GM12801 (cell line): Measurements from ENCODE around the gene GSDMA.

Source experiments
- TF ChIP-seq, protein P1 (sequence below): IDR thresholded peaks from one replicate; pipeline ENCODE4 v1.5.1; 2011; ENCODE audit warnings: control low read depth; ENCODE audit not compliant: insufficient read length; ENCODE audit errors: extremely low read depth

Gene GSDMA

GRCh38 chr17:39979016-39979670 lies 16.3 kb downstream of the GSDMA start:
- TF ChIP-seq, protein P1, sequence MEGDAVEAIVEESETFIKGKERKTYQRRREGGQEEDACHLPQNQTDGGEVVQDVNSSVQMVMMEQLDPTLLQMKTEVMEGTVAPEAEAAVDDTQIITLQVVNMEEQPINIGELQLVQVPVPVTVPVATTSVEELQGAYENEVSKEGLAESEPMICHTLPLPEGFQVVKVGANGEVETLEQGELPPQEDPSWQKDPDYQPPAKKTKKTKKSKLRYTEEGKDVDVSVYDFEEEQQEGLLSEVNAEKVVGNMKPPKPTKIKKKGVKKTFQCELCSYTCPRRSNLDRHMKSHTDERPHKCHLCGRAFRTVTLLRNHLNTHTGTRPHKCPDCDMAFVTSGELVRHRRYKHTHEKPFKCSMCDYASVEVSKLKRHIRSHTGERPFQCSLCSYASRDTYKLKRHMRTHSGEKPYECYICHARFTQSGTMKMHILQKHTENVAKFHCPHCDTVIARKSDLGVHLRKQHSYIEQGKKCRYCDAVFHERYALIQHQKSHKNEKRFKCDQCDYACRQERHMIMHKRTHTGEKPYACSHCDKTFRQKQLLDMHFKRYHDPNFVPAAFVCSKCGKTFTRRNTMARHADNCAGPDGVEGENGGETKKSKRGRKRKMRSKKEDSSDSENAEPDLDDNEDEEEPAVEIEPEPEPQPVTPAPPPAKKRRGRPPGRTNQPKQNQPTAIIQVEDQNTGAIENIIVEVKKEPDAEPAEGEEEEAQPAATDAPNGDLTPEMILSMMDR: no peak

- TF ChIP-seq, protein P1: no peak
Observed at GRCh38 chr17:39979893-39980350, 17.1 kb downstream of the GSDMA start.

DNA sequence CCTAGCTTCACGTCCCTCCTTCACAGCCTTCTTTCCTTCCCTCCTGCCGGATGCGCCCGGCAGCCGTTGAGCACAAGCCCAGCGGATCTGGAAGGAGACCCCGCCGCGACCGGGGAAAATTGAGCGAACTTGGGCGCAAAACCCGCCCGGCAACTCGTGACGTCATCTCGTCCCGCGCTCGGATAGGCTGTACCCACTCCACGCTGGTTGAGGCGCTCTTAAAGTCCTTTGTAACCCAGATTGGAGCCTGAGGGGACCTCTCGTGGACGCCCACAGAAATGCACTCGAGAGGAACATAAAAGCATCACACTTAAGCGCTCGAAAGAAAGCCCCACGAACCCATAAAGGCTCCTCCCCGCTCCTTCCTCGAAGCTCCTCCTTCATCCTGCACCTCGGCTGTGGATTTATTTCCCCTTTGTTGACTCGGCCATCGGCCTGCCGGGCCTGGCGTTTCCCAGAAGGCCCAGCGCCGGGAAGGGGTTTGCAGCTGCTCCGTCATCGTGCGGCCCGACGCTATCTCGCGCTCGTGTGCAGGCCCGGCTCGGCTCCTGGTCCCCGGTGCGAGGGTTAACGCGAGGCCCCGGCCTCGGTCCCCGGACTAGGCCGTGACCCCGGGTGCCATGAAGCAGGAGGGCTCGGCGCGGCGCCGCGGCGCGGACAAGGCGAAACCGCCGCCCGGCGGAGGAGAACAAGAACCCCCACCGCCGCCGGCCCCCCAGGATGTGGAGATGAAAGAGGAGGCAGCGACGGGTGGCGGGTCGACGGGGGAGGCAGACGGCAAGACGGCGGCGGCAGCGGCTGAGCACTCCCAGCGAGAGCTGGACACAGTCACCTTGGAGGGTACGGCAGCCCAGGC lies 17.8 kb downstream of the GSDMA start, which contains the start of gene PSMD3:
Gene PSMD3, plus strand, starts transcription at position 457 of the 856 bp plus-strand sequence. Its CDS starts 164 bp downstream, at position 621.
- TF ChIP-seq, protein P1: no peak

DNA sequence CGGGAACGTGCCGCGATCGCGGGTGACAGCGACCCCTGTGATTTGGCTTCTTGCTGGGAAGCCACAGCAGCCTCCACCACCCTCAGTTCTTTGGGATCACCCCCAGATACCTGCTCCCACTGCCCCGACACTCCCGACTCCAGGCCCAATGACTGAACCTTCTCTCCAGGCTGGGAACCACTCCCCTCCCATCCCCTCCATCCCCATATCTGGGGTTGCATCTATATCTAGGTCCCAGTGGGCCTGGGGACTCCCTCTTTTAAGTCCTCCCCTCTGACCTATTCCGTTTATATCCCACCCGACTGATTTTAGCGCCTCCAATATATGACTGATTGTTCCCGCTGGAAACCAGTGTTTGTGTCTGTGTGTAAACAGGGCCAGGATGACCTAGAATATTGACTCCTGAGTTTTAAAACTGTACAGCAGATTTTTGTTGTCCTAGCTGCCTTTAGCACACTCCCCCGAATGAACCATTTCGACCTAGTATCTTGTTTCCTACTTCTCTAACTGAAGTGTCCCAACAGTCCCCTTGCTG lies 18.5 kb downstream of the GSDMA start:
- TF ChIP-seq, protein P1: no peak

- TF ChIP-seq, protein P1: no peak
Observed at GRCh38 chr17:39981766-39982375, 19.1 kb downstream of the GSDMA start.

DNA sequence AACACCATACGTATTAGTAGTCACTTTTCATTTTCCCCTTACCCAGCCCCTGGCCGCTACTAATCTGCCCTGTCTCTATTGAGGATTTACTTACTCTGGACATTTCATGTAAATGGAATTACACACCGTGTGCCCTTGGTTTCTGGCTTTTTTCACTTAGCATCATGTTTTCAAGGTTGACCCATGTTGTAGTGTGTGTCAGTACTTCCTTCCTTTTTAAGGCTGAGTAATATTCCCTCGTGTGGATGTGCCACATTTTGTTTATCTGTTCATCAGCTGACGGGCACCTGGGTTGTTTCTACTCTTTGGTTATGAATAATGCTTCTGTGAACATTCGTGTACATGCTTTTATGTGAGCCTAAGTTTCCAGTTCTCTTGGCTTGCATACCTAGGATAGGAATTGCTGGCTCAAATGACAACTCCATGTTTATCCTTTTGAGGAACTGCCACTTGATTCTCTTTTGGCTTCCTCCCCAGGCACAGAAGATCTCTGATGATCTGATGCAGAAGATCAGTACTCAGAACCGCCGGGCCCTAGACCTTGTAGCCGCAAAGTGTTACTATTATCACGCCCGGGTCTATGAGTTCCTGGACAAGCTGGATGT lies 25.5 kb downstream of the GSDMA start:
- TF ChIP-seq, protein P1: no peak

DNA sequence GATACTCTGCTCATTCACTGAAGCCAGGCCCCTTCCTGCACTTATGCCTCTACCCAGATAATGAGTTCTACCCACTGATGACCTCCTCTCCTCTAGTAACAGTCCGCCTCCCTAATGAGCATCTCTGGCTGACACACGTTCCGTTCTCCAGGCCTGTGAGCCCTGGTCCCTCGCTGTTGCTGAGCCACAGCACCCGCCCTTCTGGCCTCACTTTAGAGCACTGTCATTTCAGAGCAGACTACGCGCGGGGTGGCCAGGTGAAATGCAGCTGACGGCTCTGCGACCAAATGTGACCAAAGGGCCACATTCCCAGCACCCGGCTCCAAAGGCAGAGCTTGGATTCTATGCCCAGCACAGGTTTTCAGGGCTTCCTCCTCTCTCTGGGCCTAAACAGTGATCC lies 31.6 kb downstream of the GSDMA start:
- TF ChIP-seq, protein P1: no peak
